AG20443 (cell line): Measurements from ENCODE around the gene SLCO4A1.
"Not testable (repeated sequence)": the region's sequence is repeated elsewhere in the genome, so short reads cannot be mapped to it uniquely, and the experiment has no call there.

Experiments
- DNase-seq: peaks from one replicate; pipeline ENCODE4 v3.0.0; 2012; ENCODE audit warnings: low spot score, mixed read lengths

SLCO4A1 gene

GRCh38 chr20:62665826-62666735 lies 23.8 kb downstream of the SLCO4A1 start:
- no peak for DNase-seq

GRCh38 chr20:62666736-62667529 lies 24.6 kb downstream of the SLCO4A1 start:
- no peak for DNase-seq

GRCh38 chr20:62667530-62668440 lies 25.5 kb downstream of the SLCO4A1 start:
- DNase-seq = no peak

GRCh38 chr20:62668441-62669027 lies 26.2 kb downstream of the SLCO4A1 start:
- DNase-seq = peak; percentile 94

GRCh38 chr20:62669249-62669648 lies 26.9 kb downstream of the SLCO4A1 start:
- no peak for DNase-seq

- no peak for DNase-seq
Observed at GRCh38 chr20:62670156-62670555, 27.9 kb downstream of the SLCO4A1 start.

GRCh38 chr20:62670998-62671397 lies 28.7 kb downstream of the SLCO4A1 start:
- DNase-seq = no peak

- no peak for DNase-seq
Observed at GRCh38 chr20:62671765-62672164, 29.5 kb downstream of the SLCO4A1 start.

- DNase-seq = no peak
Observed at GRCh38 chr20:62674370-62674769, 32.1 kb downstream of the SLCO4A1 start.

- DNase-seq = peak; percentile 65
Observed at GRCh38 chr20:62675156-62675876, 33.0 kb downstream of the SLCO4A1 start.

- no peak for DNase-seq
Observed at GRCh38 chr20:62675877-62676260, 33.6 kb downstream of the SLCO4A1 start.

- no peak for DNase-seq
Observed at GRCh38 chr20:62676976-62677375, 34.7 kb downstream of the SLCO4A1 start.

GRCh38 chr20:62677678-62678077 lies 35.4 kb downstream of the SLCO4A1 start:
- no peak for DNase-seq

- DNase-seq = no peak
Observed at GRCh38 chr20:62678553-62678952, 36.2 kb downstream of the SLCO4A1 start.

GRCh38 chr20:62679978-62680589 lies 37.8 kb downstream of the SLCO4A1 start:
- DNase-seq = no peak

GRCh38 chr20:62682912-62683517 lies 40.7 kb downstream of the SLCO4A1 start:
- DNase-seq = no peak

- DNase-seq = not testable (repeated sequence)
Observed at GRCh38 chr20:62683660-62684322, 41.5 kb downstream of the SLCO4A1 start.

- no peak for DNase-seq
Observed at GRCh38 chr20:62684981-62685380, 42.7 kb downstream of the SLCO4A1 start.

GRCh38 chr20:62685781-62686555 lies 43.7 kb downstream of the SLCO4A1 start:
- no peak for DNase-seq
